Stimulated activated CD8-positive, alpha-beta memory T cell treated with anti-CD3 and anti-CD28 coated beads, Interleukin-4, amount 100 ng/mL, for 1 hour (primary cell): ENCODE results near the gene ZNF668.
"Not testable (repeated sequence)": the region's sequence is repeated elsewhere in the genome, so short reads cannot be mapped to it uniquely, and the experiment has no call there.

Experiments
- DNase-seq, 2 donors: peaks; one replicate each; pipeline ENCODE4 v3.0.0-alpha.2; 2020; ENCODE audit warnings: low read depth in 2 of 2, low spot score in 1 of 2

ZNF668 gene

DNA sequence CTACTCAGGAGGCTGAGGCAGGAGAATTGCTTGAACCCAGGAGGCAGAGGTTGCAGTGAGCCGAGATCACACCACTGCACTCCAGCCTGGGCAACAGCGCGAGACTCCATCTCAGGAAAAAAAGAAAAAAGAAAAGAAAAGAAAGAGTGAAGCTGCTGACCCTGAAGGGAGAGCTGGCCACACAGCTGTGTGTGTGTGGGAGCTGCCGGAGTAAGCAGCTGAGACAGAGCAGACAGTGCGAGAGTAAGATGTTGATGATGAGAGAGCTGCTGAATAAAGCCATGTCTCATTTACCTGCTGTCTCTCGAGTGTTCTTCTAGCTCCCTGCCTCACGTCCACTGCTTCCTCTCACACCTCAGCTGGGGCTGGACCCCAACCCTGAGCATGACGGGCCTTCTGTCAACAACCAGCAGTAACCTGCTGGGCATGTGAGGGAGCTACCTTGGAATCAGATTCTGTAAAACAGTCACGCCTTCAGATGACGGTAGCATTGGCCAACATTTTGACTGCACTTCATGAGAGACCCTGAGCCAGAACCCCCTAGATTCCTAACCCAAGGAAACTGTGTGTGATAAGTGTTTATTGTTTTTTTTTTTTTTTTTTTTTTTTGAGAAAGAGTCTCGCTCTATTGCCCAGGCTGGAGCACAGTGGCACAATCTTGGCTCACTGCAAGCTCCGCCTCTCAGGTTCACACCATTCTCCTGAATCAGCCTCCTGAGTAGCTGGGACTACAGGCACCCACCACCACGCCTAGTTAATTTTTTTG is 27.0 kb upstream of the ZNF668 start:
- DNase-seq: not testable (repeated sequence)

DNA sequence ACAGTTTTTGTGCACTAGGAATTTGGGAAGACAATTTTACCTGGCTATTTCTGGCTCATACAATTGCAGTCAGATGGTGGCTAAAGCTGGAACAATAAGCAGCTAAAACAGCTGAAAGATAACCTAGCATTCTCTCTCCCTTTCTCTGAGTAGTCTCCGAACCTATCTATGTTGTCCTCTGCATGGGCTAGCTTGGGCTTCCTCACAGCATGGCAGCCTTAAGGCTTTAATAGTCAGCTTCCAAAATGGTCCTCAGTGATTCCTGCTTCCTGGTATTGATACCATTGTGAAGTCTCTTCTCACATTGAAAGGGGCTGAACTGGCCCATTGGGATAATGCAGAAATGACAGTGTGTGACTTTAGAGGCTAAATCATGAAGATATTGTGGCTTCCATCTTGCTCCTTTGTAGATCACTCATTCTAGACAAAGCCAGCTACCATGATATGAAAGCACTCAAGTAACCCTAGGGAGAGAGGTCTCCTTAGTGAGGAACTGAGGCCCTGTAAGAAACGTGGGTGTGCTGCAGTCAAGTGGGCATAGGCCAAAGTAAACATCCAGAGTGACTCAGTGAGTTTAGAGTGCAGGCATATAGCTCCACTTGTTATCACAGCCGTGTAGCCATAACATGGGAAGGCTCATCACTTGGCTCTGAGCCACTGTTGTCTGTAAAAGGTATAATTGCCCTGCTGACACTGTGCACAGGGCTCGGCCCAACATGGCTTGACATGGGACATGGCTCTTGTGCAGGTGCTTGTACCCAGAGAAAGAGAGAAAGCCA is 26.0 kb upstream of the ZNF668 start:
- DNase-seq: no peak

DNA sequence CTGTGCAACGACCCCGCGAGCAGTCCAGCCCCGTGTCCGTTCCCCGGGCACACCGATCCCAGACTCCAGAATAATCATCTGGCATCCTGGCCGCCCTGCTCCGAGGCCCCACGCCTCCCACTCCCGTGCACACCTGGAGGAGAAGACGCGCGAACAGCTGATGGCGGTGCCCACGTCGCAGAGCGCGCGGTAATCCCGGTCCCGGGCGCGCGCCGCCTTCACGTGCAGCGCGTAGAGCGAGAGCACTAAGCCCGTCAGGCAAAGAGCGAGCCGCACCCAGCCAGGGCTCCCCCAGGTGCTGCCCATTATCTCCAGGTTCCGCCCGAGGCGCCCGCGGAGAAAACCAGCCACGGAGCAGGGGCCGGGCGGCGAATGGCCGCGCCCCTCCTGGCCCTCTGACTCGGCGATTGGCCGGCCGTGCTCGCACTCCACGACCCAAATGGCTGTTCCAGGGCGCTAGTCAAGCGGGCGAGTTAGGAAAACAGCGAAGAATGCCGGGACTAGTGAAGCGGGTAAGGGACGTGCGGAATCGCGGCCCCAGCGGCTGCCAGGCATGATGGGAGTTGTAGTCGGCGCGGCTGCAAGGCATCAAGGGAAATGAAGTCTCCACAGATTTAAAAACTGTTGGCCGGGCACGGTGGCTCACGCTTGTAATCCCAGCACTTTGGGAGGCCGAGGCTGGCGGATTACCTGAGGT is 20.5 kb upstream of the ZNF668 start, which contains the start of gene VKORC1:
TSS of gene VKORC1 (minus strand) at position 374 of the 697 bp plus-strand sequence. CDS start at position 306, 68 bp downstream.
- peak; percentile 61 to 66 for DNase-seq

DNA sequence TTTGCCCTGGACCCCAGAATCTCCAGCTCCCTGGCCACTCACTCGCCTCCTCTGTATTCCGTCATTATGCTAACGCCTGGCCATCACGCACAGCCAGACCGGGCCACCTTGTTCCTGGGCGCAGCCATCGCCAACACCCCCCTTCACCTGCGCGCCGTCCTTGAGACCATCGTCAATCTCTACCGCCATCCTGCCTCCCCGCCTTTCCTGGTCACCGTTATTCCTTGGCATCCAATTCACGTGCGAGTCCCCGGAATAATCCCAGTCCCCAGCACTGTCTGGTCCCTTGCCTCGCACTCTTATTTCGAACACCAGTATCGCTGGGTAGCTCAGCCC is 20.0 kb upstream of the ZNF668 start:
- no peak for DNase-seq

DNA sequence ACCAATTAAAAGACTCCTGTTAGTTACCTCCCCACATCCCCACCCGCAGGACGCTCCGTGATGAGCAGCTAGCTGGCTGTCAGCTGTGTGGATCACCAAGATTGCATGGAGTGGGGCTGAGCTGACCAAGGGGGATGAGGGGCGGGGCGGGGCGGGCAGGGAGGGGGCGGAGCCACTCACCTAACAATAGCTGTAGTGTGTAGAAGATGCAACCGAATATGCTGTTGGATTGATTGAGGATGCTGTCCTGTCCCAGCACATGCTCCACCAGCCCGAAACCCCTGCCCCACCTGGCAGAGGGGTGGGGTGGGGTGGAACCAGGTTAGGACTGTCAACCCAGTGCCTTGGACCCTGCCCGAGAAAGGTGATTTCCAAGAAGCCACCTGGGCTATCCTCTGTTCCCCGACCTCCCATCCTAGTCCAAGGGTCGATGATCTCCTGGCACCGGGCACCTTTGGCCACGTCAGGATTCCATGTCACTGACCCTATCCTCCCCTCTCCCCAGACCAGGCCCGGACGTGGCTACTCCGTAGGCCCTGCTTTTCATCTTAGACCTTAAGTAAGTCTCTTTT is 19.2 kb upstream of the ZNF668 start:
- no peak for DNase-seq

DNA sequence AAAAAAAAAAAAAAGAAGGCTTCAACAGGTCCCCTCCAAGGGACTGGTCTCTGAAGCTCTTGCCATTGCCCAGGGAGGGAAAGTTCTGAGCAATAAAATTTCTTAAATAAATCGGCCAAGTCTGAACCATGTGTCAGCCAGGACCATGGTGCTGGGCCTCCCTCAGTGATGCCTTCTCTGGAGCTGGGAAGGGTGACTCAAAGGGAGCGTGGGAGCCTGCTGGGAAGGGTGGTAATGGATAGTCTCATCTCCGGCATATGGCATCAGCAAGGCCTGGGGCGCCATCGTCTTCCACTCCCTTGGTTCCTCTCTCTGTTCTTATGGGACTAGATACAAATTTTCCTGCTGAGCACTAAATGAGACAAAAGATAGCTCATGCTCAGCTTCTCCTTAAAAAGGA is 18.3 kb upstream of the ZNF668 start:
- DNase-seq: no peak

DNA sequence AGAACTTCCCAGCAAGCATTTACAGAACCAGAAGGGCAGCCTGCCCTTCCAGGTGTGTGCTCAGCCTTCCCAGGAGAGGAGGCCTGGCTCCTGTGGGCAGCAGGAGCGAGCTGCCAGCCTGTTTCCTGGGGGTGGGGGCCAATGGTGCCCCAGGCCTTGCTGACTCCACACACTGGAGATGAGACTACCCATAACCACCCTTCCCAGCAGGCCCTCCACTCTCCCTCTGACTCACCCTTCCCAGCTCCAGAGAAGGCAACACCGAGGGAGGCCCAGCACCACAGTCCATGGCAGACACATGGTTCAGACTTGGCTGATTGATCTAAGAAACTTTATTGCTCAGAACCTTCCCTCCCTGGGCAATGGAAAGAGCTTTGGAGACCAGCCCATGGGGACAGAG is 16.5 kb upstream of the ZNF668 start:
- DNase-seq: no peak

DNA sequence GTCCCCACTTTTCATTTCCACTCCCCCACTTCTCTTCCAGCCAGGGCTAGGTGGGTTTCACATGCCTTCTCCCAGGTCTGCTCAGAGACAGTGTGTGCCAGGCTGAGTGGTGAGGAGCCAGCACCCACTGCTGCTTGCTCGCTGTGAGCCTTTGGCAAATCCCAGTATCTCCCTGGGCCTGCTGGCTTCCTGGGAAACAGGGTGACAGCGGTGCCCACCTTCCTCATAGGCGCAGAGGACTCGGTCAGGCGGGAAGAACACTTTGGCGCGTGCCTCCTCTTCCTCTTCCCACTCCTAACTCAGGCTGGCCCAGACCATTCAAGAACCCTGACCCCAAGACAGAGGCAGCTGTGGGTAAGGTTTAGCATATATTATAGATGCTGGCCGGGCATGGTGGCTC is 15.2 kb upstream of the ZNF668 start:
- DNase-seq: no peak

DNA sequence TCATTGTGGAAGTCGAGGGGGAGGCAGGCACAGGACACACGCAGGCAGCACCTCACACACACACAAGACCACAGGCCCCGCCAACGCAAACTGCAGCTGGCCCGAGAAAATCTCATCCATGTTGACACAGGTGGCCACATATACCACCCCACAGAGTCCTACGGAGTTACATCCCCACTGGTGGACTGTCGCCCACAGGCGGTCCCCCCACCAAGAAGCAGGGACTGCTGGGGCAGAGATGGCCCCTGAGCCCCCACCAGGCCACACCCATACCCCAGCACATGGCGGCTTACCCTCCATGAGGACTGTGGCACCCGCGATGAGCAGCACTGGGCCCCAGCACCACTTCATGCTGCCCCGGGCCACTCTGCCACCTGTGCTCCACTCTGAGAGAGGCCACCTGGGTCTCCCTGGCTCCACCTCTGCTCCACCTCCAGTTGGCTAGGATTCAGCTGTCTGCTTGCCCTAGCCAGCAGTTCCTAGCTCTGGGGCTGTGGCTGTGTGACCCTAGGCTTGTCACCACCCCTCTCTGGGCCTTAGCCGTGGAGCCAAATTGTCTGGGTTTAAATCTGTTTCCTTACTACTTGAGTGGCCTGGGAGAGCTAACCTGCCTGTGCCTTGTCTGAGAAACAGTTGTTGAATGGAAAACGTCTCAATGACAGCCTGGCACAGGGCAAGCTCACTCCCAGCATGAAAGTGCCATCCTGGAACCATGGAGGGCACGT is 14.6 kb upstream of the ZNF668 start, which contains the start of gene PRSS53:
TSS of gene PRSS53 (minus strand) at position 485 of the 725 bp plus-strand sequence. CDS start at position 351, 134 bp downstream.
- no peak for DNase-seq

DNA sequence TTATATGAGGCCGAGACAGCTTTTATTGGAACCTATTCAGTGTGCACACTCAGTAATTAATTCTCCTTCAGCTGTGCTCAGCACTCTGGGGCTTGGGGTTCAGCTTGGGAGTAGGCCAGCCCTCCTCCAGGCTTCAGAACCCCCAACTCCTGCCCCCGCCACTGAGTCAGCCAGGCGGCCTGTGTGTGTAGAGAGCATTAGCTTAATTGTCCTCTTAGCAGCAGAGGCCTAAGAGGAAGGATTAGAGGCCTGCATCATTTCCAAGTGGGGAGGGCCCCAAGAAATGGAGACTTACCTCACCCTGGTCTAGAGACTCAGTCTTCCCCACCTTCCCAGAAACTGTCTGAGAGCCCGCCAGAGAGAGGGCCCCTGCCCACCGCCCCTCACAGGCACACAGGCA is 13.9 kb upstream of the ZNF668 start:
- no peak for DNase-seq

DNA sequence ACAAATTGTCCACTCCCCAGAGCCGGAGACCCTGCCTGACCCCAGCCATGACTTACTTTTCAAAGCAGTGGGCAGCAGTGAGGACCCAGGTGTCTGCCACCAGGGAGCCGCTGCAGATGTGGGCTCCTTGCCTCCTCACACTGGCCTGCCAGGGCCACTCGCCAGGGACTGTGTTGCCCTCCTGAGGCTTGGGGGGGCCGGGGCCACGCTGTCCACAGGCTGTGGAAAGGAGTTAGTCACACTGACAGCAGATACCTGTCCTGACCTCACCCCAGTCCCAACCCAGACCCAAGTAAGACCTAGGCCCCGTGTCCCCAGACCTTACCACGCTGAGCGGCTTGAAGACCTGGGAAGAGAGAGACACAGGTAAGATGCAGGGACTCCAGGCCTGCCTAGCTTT is 13.4 kb upstream of the ZNF668 start:
- DNase-seq: no peak

DNA sequence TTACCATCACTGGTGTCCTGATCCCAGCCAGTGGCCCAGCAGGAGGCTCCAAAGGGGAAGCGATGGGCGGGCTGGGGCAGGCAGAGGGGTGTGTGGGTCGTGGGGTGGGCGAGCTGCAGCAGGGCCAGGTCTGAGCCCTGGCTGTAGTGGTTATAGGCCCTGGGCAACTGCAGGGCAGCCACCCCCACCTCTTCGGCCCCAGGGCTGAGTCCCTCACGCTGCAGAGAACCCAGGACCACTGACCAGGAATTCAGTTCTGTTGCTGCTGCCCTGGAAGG is 12.5 kb upstream of the ZNF668 start:
- DNase-seq: no peak

DNA sequence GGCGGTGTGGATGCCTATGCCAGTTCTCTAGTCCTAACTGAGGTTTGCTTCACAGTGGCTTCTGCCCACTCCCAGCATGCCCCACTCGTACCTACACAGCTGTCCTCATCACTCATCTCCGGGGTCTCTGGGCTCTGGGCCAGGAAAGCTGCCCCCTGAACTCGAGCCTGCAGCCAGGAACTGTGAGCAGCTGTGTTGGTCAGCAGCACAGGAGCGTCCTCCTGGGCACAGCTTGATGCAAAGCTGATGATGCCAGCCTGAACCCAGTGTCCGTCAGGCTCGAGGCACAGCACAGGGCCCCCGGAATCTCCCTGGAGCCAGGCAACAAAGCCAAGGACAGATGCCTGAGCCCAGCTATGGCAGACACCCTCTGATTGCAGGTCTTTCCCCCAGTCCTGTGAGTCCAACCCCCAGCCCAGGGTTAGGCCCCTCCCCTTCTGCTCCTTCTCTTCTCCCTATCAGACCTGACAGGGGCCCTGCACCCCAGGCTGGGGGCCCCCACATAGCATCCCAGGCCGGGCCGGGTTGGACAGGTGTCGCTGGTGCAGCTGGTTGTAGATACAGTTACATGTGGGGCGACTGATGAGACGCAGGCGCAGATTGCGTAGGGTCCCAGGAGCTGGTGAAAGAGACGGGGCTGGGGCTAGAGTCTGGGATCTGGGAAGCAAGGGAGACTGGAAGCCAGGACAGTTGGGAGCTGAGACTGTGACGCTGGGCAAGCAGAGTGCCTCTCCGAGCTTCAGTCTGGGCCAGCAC is 12.0 kb upstream of the ZNF668 start:
- no peak for DNase-seq

DNA sequence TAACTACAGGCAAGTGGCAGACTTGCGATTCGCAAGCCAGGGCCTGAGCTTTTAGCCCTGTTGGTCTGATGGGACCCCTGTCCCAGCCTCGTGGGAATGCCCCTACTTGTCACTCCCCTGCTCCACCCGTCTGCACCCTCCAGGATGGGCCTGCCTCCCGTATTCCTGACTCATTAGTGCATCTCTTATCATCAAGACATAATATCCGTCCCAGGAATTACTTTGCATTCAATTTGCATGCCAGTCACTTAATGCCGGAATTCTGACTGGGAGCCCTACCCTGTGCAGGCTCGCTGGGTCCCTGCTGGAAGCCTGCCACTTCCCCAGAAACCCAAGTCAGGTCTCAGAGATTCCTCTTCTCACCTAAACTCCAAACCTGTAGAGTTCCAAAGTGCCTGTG is 11.4 kb upstream of the ZNF668 start:
- no peak for DNase-seq

DNA sequence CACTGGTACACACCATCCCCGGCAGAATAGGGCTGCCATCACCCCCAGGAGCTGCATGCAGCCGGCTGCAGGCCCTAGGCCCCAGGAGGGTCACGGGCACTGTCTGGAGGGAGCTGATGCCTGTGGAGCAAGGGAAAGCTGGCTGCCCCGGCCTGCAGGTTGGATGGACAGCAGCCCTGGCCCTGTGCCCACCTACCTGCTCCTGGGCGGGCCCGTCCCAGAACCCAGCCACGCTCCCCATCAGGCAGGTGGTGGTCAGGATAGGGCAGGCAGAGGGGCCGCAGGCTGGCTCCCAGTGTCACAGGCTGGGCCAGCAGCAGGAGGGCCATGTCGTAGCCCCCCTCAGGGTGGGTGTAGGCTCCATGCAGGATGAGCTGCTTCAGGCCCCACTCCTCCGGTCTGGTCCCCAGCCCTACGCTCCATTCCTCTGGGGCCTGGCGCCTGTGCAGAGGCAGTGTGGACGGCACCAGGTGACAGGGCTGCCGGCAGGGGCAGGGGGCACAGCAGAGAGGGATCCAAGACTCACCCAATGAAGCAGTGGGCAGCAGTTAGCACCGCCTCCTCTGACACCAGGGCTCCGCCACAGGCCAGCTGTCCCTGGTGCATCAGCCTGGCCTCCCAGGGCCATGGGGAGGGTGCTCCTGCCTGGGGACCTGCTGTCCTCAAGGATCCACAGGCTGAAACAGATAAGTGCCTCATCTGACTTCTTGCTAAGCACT is 10.7 kb upstream of the ZNF668 start:
- no peak for DNase-seq

DNA sequence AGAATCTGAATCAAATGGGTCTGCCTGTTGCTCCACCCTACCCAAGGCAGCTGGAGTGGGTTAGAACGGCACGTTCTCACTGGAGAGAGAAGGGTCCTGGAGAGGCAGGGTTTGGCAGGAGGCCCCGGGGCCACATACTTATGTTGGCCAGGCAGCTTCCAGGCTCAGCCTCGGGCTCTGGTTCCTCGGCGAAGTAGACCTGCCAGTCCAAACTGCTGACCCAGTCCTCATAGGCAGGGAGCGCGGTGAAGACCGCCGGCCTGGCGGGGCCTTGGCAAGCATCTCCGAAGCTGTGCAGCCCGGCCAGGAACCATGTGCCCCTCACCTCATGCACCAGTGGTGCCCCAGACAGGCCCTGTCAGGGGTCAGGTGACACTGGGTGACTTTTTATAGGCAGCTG is 9.9 kb upstream of the ZNF668 start:
- DNase-seq: no peak

DNA sequence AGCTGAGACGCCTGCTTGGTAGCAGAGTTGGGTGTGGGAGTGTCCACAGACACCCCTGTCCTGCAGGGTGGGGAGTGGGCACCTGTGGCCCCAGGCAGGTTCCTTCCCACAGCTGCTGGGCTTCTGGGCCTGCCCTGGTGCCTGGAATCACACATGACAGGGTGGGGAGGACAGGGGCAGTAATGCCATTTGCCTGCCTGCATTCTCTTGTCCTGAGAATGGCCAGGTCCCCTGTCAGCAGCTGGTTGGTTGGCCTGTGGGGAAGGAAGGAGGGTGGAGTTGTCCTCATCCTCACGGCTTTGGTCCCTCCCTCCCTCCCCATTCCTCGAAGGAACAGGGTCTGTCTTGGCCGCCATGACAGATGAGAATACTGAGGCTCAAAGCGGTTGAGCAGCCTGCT is 9.5 kb upstream of the ZNF668 start:
- no peak for DNase-seq

DNA sequence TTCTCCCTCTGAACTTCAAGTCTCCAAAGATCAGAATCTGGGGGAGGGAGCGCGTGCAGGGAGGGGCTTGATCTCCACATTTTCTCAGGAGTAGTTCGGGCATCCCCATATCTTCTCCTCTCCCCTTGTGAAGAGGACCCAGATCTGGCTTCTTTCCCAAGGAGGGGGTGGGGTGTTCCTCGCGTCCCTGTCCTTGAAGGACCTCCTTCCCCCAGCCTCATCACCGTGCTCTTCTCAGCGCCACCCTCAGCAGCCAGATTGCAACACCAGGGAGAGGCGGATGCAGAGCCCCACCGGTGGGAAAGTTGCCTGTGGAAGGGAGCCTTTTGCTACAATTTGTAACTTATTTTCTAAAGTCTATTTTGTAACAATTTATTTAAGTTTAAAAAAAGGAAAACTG is 9.0 kb upstream of the ZNF668 start:
- DNase-seq: no peak

DNA sequence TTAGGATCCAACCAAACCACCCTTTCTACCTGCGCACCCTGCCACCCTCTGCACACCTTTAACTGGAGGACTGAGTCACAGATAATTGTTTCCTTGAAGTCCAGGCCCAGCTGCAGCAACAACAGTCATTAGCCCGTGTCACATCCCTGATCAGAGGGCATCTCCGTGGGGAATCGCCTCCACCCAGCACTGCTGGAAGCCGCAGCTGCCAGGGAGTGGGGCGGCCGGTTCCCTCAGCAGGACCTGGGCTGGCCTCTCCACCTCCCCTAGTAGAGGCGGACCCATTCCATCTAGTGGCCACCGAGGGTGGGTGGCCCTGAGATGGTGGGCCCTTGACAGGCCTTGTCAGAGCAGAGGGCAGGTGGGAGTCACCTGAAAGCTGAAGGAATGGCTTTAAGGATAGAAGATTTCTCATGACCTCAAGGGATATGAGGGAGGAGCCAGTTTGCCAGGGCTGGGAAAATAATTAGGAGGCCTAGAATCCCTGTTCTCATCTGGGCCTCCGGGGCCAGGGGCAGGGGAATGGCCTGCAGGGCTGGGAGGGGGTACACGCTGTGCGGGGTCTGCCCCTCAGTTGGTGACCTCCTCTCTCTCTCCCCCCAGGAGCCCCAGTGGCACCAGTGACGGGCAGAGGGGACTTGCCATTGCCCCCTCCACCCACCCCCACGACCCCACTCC is 8.5 kb upstream of the ZNF668 start:
- DNase-seq: no peak
